ENCODE measurements around the gene BORCS5.

DNA sequence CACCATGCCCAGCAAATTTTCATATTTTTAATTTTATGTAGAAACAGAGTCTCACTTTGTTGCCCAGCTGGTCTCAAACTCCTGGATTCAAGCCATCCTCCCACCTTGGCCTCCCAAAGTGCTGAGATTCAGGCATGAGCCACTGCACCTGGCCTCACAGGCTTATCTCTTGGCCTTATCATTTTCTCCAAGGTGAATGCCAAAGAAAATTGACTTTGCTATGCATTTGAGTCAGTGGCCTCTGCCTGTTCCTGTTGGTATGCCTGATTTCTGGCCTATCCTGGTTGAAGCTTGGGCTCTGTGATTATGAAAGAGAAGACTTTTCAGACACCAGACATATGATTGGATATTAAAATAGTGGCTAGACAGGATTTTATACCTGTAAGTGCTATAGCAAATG lies 41.0 kb upstream of the BORCS5 start:
- TF ChIP-seq, protein P1, sequence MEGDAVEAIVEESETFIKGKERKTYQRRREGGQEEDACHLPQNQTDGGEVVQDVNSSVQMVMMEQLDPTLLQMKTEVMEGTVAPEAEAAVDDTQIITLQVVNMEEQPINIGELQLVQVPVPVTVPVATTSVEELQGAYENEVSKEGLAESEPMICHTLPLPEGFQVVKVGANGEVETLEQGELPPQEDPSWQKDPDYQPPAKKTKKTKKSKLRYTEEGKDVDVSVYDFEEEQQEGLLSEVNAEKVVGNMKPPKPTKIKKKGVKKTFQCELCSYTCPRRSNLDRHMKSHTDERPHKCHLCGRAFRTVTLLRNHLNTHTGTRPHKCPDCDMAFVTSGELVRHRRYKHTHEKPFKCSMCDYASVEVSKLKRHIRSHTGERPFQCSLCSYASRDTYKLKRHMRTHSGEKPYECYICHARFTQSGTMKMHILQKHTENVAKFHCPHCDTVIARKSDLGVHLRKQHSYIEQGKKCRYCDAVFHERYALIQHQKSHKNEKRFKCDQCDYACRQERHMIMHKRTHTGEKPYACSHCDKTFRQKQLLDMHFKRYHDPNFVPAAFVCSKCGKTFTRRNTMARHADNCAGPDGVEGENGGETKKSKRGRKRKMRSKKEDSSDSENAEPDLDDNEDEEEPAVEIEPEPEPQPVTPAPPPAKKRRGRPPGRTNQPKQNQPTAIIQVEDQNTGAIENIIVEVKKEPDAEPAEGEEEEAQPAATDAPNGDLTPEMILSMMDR (IDR thresholded peaks at IDR 0.05; ENCODE audit: low read depth, low read length, poor library complexity, severe bottlenecking) = no peak
- no peak for TF ChIP-seq EZH2phosphoT487 (IDR thresholded peaks at IDR 0.05; ENCODE audit: borderline replicate concordance, low read length)
